Right lobe of liver (tissue), 4 donors: Measurements from ENCODE around the gene NF1.

Experiments used
- CTCF ChIP-seq, 4 donors: fragments of 200-600 bp in 3 of 4; fragments of 450-650 bp in 1 of 4; IDR thresholded peaks; one replicate each; pipeline versions ENCODE4 v1.5.1 to v1.8.0; 2016 to 2022; ENCODE audit warnings: antibody characterized with exemption in 4 of 4, mild to moderate bottlenecking in 2 of 4
- POLR2A ChIP-seq: fragments of 450-650 bp; IDR thresholded peaks from one replicate; pipeline ENCODE4 v1.6.1; 2017; ENCODE audit warnings: antibody characterized with exemption, mild to moderate bottlenecking
- donor health status: DM: no; HTN: no; CAD: no.
- donor health status: DM: no; HTN: no; CAD: no.
- donor health status: DM: no; HTN: yes; CAD: no.

GRCh38 chr17:31114956-31115555, 20.3 kb downstream of the NF1 start:
- TF ChIP-seq CTCF (IDR thresholded peaks at IDR 0.05) (no peak), POLR2A (no peak)
